ENCODE measurements around the gene PAPLN.

DNA sequence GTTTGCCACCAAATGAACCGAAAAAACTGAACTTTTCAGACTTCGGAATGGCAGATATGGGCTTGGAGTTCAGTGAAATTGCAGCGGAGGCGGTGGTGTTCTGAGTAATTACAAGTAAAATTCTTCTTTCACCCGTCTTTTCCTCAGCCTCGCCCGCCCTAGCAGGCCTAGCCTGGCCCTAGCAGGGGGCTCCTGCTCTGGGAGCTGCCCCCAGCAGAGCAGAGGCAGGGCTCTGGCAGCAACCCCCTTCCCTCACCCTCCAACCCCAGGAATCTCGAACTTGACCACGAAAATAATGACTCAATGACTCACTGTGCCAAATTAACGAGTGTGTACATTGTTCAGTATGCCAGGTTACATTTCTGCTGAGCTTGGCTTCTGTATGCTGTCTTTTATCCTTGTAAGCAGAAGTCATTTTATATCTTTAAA, 1.1 kb downstream of the PAPLN start:
- TF ChIP-seq, protein P1, sequence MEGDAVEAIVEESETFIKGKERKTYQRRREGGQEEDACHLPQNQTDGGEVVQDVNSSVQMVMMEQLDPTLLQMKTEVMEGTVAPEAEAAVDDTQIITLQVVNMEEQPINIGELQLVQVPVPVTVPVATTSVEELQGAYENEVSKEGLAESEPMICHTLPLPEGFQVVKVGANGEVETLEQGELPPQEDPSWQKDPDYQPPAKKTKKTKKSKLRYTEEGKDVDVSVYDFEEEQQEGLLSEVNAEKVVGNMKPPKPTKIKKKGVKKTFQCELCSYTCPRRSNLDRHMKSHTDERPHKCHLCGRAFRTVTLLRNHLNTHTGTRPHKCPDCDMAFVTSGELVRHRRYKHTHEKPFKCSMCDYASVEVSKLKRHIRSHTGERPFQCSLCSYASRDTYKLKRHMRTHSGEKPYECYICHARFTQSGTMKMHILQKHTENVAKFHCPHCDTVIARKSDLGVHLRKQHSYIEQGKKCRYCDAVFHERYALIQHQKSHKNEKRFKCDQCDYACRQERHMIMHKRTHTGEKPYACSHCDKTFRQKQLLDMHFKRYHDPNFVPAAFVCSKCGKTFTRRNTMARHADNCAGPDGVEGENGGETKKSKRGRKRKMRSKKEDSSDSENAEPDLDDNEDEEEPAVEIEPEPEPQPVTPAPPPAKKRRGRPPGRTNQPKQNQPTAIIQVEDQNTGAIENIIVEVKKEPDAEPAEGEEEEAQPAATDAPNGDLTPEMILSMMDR (conservative IDR thresholded peaks at IDR 0.05; ENCODE audit: low read depth, low read length) = no peak
- TF ChIP-seq EZH2 (IDR thresholded peaks at IDR 0.05; ENCODE audit: borderline replicate concordance, low read depth, low read length, poor library complexity, severe bottlenecking) = no peak
